Stimulated activated CD8-positive, alpha-beta memory T cell treated with anti-CD3 and anti-CD28 coated beads, Interleukin-7, amount 100 ng/mL, for 48 hours (primary cell): ENCODE data around the gene WBP1L.
A peak's percentile ranks its signal among the peaks of the same experiment; 100 is the strongest.
"Not testable (repeated sequence)": the region's sequence is repeated elsewhere in the genome, so short reads cannot be mapped to it uniquely, and the experiment has no call there.

Experiments used
- DNase-seq, 2 donors: peaks; one replicate each; pipeline ENCODE4 v3.0.0-alpha.2; 2020; ENCODE audit warnings: low read depth in 1 of 2; ENCODE audit errors: extremely low read depth in 1 of 2

The WBP1L gene

DNA sequence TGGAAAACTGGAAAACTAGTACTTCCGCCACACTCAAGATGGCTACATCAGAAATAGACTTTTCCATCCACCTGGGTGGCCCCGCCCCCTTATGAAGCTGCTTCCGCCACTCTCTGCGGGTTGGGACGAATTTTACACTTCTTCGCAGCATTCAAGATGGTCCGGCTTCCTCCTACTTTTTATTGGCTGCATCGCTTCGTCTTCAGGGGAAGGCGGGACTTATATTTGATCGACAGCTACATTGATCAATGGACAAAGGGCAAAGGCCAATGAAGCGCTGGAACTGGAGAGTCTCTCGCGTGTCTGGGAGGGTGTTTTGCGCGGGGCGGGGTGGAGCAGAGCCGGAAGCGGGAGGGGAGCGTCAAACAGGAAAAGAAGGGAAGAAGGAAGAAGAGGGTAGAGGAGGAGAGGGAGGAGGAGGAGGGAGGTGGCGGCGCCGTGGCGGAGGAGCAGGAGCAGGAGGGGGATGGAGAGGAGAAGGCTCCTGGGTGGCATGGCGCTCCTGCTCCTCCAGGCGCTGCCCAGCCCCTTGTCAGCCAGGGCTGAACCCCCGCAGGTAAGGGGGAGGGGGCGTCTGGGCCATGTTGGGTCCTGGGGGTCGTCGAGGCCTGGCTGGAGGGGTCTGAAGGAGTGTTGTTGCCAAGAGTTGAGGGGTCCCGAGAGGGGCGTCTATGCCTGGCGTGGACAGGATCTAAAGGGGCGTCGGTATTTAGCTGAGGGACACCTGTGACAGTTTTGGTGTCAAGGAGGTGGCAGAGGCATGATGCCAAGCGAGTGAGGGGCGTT is at the start of gene WBP1L:
Gene WBP1L (plus strand): TSS at position 361 of the 786 bp plus-strand sequence. CDS start 106 bp downstream, at position 467.
- peak; percentile 72 to 88 for DNase-seq

DNA sequence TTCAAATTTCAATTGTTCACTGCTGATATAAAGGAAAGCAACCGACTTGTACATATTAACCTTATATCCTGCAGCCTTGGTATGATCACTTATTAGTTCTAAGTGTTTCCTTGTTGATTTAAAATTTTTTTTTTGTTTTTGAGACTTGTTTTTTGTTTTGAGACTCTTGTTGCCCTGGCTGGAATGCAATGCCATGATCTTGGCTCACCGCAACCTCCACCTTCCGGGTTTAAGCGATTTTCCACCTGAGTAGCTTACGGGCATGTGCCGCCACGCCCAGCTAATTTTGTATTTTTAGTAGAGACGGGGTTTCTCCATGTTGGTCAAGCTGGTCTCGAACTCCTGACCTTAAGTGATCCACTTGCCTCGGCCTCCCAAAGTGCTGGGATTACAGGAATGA is 48.3 kb upstream of the WBP1L start:
- not testable (repeated sequence) for DNase-seq

DNA sequence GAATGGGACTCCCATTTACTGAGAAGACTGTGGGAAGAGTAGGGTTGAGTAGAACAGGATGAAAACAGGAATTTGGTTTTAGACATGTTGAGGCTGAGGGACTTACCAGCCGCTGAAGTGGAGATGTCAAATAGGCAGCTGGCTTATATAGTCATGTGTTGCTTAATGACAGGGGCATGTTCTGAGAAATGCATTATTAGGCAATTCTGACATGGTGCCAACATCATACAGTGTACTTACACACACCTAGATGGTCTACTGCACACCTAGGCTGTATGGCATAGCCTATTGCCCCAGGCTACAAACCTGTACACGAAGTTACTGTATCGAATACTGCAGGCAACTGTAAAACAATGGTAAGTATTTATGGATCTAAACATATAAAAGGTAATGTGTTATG is 47.0 kb upstream of the WBP1L start:
- DNase-seq = no peak

DNA sequence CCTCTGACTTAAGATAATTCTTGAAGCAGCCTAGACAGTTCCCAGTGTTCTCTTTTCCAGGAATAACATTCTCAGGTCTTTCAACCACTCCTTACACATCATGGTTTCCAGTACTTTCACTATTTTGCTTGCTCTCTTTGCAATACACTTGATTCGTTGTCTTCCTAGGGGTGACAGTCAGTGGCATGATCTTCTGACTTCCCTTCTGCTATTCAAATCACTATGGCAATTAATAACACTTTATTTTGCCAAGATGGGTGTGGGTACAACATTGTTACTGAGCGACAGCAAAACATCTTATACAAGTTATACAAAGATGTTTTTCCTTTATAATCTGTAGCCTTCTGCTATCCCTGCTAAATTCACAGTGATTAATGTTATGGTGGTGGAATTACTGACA is 44.9 kb upstream of the WBP1L start:
- no peak for DNase-seq

DNA sequence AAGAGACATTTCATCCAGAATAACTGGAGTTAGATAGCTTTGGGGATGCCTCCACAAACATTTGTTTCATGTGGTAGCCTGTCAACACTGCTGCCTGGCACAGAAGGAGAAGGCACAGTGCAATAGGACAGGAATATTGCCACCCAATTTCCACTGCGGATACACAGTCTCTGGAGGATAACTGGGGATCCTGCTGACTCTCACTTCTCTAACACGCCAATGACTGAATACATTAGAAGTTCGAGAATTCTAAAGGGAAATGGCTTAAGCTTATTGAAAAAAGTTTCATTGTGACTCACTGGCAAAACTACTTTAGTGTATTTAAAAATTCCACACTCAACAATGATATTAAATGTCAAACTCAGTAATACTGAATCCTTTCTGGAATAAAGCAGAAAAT is 42.5 kb upstream of the WBP1L start:
- no peak for DNase-seq

DNA sequence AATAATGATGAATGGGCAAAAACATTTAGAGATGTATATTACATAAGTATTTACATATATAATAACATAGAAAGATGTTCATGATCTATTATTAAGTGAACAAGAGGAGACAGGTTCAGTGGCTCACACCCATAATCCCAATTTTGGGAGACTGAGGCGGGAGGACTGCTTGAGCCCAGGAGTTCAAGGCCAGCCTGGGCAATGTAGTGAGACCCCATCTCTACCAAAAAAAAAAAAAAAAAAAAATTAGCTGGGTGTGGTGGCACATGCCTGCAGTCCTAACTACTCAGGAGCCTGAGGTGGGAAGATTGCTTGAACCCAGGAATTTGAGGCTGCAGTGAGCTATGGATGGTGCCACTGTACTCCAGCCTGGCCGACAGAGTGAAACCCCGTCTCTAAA is 42.0 kb upstream of the WBP1L start:
- DNase-seq = no peak

DNA sequence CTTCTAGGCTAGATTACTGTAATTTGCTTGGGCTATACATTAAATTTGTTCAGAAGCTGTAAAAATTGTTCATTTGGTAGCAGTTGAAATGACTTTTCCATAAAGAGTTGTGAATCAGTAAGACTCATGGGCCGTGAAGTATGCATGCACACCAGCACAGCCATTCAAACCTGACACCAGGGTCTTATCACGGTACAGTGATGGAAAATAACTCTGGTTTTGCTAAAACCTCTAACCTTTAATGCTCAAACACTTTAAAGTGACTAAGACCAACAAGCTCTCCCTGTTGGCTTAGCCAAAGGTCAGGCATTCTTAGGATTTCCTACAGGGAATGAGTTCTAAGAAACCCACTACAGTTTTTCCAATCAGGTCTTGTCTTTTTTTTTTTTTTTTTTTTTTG is 41.0 kb upstream of the WBP1L start:
- no peak for DNase-seq

DNA sequence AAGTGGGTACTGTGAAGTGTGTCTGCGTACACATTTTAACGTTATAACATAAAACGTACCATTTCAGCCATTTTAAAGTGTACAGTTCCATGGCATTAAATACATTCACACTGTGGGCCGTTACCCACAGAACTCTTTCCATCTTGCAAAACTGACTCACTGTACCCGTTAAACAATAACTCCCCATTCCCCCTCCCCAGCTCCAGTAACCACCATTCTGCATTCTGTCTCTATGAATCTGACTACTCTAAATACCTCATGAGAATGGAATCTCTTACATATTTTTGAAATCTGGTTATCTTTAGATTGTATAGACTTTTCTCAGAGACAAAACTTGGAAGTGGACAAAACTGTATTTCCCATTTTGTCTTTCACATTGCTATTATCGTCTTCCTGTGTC is 38.8 kb upstream of the WBP1L start:
- DNase-seq = no peak

DNA sequence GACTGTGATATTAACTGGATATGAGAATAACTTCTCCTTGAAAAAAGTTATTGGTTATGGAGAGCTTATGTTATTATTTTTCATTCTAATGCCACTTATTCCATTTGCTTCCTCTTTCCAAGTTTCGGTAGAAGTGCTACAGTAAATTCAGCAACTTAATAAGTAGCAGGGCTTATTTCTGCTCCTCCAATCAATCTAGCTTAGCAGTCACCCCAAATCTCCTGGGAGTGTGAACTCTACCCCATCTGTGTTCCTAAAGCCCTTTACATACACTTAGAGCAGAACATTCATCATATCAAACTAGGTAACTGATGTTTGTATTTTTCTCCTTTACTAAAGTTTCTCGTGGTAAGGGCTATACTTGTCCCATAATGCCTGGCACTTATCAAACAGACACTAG is 38.2 kb upstream of the WBP1L start:
- no peak for DNase-seq

DNA sequence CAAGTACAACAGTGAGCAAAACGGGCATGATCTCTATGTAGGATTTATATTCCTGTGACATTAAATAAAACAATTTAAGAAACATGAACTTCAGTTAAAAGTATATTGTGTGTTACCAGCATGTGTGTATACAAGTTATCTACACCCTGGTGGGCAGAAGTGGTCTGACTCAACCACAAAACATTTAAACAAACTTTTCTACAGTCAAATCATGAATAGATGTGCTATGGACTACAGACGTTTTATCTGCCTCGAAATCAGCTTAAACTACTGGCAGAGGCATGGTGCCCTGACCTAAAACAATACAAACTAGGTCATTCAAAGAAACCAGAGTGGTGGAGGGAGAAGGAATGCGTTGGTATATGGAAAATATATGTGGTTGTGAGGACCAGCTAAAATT is 33.1 kb upstream of the WBP1L start:
- DNase-seq = no peak

DNA sequence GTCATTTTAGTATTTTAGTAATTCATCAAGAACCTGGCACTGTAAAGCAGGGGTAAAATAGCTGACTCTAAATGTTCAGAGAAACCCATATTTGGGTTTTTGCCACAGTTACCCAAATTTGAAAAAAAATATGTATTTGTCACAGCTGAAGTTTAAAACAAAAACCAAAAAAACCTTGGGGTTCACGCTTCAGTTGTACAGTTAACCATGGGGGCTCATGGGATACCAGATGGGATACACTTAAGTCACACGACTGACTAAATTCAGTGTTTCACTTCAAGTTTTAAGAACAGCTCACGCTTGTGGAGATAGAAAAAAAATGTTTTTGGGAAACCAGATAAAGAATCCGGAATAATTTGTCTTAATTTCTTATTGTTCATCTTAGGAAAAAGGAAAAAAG is 31.7 kb upstream of the WBP1L start:
- no peak for DNase-seq

DNA sequence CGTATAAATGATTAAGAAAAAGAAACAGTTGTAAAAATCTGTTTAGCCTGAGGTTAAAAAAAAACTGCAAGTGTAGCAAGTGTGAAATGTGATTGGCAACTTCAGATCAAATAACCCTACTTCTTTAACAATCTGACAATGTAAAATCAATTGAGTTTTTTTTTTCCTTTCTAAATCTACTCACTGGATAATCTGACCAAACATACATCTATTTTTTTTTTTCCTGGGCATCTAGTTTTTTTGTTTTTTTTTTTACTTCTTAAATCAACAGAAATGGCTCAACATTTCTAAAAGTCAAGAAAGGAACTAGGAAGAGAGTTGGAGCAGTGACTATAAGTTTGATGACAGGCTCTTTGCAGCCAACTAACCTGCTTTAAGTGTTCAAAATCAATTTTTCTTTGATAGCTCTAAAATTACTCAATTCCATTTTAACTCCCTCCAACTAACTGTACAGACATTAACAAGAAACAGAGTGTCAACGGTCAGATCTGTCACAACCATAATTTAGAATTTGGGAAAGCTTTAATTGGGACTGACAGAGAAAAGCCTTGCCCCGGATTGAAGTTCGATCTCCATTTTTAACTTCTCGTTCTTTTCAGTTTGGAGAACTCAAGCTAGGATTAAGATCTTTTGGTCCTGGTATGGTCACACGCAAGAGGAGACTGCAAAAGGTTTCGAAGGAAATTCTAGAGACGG is 30.8 kb upstream of the WBP1L start:
- DNase-seq = no peak

DNA sequence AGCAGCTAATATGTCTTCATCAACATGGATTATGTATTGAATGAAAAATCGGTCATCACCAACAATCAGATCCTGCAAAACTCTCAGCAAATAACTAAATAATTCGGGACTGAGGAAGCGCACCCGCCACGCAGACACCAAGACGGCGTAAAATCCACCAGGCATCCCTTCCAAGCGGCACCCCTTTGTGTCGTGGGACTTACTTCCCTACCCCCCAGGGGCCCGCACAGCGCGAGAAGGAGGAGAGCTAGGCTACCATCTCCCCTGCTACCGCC is 30.3 kb upstream of the WBP1L start:
- peak in 1 of 2 donors; percentile 62 for DNase-seq

DNA sequence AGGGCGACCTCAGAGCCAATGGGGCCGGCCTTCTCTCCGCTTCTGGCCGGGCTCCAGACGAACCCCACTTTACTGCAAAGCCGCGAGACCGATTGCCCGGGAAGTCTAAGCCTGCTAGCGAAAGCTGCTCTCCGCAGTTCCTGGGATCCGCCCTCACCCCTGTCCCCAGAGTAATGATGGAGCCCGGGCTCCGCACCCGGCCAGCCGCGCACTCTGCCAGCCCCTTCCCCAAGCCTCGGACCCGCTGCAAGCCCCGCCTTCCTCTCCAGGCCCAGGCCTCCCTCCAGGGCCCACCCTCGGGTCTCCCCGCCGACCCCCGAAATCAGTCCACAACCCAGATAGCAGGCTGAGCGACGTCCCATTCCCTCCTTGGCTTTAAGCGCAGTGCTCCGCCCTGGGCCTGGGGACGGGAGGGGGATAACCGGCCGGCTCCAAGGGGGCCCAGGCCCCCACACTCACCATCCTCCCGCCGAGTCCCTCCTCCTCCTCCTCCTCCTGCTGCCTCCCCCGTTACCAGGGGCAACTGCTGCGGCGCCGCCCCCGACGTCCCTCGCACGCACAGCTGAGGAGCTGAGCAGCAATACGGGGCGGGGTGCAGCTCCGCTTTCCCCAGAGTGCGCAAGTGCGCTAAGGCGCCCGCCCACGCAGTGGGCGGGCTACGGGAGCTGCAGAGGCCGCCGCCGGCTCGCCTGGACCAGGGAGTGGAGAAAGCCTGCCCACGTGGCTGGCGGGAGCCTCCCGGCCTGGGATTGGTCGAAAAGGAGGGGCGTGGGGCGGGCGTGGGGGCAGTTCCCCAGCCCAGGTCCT is 29.7 kb upstream of the WBP1L start, which contains the start of gene ARL3:
Gene ARL3 (minus strand): TSS at position 584 of the 807 bp plus-strand sequence. CDS start 122 bp downstream, at position 462.
- DNase-seq = peak; percentile 98

DNA sequence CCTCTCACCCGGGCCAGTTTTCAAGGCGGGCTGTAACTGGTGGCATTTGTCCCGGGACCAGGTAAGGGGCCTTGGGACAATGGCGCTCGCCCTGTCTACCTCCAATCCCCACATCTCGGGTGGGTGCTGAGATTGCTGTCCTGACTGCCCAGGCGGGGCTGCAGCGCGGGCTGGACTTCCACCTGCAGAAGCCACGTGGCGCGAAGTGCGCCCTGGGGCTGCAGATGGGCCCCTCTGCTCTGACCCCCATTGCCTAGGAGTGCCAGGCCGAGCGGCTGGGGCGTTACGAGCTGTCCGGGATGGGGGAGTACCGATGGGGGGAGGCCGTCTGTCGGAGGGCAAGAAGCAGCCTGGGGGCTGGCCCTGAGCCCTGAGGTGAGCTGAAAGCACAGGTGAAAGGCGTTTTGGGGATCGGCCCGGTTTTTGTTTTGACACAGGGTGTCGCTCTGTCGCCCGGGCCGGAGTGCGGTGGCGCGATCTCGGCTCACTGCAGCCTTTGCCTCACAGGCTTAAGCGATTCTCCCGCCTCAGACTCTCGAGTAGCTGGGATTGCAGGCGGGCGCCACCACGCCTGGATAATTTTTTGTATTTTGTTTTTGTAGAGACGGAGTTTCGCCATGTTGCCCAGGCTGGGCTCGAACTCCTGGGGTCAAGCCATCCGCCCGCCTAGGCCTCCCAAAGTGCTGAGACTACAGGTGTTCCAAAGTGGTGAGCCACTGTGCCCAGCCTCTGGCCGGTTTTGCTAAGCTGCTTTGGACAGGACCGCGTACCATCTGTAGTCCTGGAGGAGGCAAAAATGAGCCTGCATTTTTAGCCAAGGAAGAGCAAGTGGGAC is 28.9 kb upstream of the WBP1L start, which contains the start of gene SFXN2:
Gene SFXN2 (plus strand): TSS at position 16 of the 835 bp plus-strand sequence. CDS start 12,001 bp downstream, outside the sequence.
- DNase-seq = peak; percentile 26 to 37

DNA sequence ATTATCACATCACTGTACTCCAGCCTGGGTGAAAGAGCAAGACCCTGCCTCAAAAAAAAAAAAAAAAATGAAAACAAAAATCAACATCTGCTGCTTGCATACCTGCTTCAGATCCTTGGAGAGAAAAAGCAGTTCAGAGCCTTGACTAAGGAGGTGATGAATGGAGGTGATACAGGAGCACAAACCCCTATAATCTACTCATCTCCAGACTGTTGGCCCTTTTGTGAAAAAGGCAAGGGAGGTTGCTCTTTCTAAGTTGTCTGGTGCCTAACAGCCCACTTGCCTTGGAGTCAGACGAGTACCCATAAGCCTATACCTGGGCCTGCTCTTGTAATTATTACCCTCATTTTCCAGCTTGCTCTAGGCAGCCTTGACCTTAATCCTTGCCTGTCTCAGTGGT is 27.9 kb upstream of the WBP1L start:
- DNase-seq = no peak

DNA sequence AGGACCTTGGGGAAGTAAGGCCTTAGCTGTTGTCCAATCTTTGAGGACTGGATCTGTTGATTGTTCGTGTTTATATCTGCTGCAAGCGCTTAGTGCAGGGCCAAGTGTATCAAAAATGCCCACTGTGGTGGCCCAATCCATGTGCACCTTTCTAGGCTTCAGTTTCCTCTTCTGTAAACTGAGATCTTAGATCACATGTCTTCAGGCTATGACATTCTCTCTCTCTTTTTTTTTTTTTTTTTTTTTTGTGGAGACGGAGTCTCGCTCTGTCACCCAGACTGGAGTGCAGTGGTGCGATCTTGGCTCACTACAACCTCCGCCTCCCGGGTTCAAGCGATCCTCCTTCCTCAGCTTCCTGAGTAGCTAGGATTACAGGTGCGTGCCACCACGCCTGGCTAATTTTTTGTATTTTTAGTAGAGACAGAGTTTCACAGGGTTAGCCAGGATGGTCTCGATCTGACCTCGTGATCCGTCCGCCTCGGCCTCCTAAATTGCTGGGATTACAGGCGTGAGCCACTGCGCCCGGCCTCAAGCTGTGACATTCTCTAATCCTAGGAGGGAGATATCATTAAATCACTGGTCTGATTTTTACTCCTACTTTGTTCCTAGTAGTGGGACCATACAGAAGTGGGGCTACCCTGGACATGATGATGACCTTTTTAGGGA is 26.7 kb upstream of the WBP1L start:
- not testable (repeated sequence) for DNase-seq

DNA sequence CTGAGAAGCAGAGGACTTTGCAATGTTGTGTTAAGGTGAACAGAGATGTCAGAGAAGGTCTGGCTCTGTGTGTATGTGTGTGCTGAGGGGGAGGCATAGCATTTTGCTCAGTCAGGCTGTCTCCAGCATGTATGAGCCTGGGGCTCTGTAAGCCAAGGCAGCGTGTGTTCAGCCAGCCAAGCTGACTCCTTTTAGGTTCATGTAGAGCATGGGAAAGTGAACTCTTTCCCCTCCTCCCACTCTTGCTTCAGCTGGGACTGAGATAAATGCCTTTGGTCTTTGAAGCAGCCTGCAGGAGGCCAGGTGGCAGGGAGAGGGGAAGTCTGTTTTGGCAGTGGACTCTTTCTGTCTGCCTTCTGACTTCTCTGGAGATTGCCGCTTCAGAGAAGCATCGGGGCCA is 25.5 kb upstream of the WBP1L start:
- DNase-seq = no peak

DNA sequence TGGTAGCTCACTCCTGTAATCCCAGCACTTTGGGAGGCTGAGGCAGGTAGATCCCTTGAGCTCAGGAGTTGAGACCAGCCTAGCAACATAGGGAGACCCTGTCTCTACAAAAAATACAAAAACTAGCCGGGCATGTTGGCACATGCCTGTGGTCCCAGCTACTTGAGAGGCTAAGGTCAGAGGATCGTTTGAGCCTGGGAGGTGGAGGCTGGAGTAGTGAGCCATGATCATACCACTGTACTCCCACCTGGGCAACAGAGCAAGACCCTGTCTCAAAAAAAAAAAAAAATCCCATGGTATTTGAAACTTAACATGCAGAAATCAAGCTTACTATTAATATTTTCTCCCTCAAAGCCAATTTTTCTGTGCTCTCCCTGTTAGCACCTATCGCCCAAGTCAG is 23.4 kb upstream of the WBP1L start:
- DNase-seq = no peak

DNA sequence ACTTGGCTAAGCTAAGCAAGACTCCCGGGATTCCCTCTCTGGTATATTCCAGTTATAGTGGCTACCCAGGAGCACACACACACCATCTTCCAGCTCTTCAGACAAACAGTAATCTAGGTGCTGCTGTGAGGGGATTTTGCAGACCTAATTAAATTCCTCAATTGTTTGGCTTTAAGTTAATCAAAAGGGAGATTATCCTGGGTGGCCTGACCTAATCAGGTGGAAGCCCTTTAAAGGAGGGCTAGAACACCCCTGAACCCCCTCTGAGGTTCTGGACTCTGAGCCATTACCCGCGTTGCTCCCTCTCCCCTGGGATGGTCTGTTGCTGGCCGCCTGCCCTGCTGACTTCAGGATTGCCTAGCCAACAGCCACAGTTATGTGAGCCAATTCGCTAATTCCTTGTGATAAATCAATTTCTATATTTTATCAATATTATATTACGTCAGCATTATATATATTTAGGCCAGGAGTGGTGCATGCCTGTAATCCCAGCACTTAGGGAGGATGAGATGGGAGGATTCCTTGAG is 22.9 kb upstream of the WBP1L start:
- no peak for DNase-seq
